ENCODE results near the gene BCAS3. TPM values are rescaled to one million over a fixed set of nuclear protein-coding genes. Genes with fewer than 3 reads are reported as not detected.
A peak's percentile ranks its signal among the peaks of the same experiment; 100 is the strongest.
"Not testable (repeated sequence)": the region's sequence is repeated elsewhere in the genome, so short reads cannot be mapped to it uniquely, and the experiment has no call there.

The BCAS3 gene
- polyA plus RNA-seq, 1 donor from 2014 or later = 23.2 TPM

DNA sequence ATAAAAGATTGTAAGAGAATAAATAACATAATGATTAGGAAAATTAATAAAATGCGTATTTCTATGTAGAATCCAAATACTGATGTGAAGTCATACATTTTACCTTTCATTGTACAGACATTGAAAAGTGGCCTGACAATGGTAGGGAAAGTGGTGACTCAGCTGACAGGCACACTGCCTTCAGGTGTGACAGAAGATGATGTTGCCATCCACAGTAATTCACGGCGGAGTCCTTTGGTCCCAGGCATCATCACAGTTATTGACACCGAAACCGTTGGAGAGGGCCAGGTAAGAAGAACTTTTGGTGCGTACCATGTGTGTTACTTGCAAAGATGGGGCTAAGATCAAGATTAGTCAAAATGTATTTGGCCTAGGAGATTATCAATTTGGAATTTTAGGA, 232.8 kb downstream of the BCAS3 start:
- Mint-ChIP-seq H3K27ac (no peak overlapping the region), H3K36me3 (peaks cover 17% of the 10 kb centered on the region), H3K4me3 (no peak overlapping the region), H3K4me1 (no peaks in the 10 kb centered on the region), H3K27me3 (no peaks in the 10 kb centered on the region), H3K9me3 (peaks cover 0 to 4% (median 0%) of the 10 kb centered on the region in 3 donors)

DNA sequence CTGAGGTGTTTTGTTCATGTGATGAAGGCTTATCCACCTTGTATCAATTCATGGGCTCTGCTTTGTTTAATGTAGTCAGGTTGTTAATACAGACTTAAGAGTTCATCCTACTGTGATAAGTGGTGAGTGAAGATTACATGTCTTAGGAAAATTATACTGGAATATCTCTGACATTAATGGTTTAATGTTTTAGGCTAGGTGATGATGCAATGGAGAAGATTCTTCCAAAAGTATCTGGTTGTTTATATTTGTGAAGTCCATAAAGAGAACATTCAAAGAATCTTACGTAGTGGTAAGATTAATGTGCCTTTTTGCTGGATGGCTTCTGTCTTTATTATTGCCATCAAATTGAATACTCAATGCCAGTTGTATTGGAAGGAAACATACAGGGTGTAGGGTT, 236.4 kb downstream of the BCAS3 start:
- peaks cover 0 to 8% (median 5%) of the 10 kb centered on the region in 3 donors for H3K9me3 Mint-ChIP-seq
- H3K36me3 Mint-ChIP-seq = peaks cover 19% of the 10 kb centered on the region
- no peak overlapping the region for H3K4me3 Mint-ChIP-seq
- H3K27me3 Mint-ChIP-seq = no peaks in the 10 kb centered on the region
- no peaks in the 10 kb centered on the region for H3K4me1 Mint-ChIP-seq
- no peak overlapping the region for H3K27ac Mint-ChIP-seq

DNA sequence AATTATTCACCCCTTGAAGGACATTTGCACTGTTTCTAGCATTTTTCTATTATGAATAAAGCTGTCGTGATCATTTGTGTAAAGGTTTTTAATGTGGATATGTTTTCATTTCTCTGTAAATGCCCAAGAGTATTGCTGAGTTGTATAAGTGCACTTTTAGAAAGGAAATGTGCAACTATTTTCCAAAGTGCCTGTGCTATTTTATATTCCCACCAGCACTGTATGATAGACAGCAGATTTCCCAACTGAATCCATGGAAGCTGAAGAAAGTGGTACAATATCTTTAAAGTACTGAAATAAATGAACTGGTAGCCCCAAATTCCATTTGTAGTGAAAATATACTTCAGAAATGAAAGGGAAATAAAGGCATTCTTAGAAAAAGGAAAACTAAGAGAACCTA, 238.4 kb downstream of the BCAS3 start:
- no peak overlapping the region for H3K27ac Mint-ChIP-seq
- H3K4me3 Mint-ChIP-seq = no peak overlapping the region
- peaks cover 0 to 9% (median 8%) of the 10 kb centered on the region in 3 donors for H3K9me3 Mint-ChIP-seq
- H3K4me1 Mint-ChIP-seq = no peaks in the 10 kb centered on the region
- no peaks in the 10 kb centered on the region for H3K27me3 Mint-ChIP-seq
- H3K36me3 Mint-ChIP-seq = peaks cover 16% of the 10 kb centered on the region

DNA sequence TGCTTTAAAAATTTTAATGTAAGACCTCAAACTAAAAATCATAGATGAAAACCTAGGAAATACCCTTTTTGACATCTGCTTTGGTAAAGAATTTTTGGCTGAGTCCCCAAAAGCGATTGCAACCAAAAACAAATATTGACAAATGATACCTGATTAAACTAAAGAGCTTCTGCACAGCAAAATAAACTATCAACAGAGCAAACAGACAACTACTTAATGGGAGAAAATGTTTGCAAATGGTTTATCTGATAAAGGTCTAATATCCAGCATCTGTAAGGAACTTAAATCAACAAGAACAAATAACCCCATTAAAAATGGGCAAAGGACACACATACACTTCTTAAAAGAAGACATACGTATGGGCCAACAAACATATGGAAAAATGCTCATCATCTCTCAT, 242.5 kb downstream of the BCAS3 start:
- Mint-ChIP-seq H3K27me3 (no peaks in the 10 kb centered on the region), H3K9me3 (peaks cover 0 to 9% (median 8%) of the 10 kb centered on the region in 3 donors), H3K4me3 (no peak overlapping the region), H3K36me3 (peaks cover 11% of the 10 kb centered on the region), H3K4me1 (no peaks in the 10 kb centered on the region), H3K27ac (no peak overlapping the region)

DNA sequence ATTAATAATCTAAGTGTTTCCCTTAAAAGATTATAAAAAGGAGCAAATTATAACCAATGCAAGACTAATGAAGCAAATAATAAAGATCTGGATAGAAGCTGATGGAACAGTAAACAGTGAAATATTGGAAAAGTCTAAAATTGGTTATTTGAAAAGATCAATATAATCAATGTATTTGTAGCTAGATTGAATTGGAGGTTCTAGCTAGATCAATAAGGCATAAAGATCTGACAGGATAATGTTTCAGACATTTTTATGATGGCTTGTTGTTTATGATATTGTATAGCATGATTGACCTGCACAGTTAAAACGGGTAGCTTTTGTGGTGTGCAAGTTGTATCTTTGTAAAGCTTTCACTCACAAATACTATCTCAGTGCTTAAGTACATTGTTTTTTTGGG, 245.3 kb downstream of the BCAS3 start:
- Mint-ChIP-seq H3K4me1 (no peaks in the 10 kb centered on the region), H3K4me3 (no peak overlapping the region), H3K27ac (no peak overlapping the region), H3K27me3 (no peaks in the 10 kb centered on the region), H3K36me3 (peaks cover 4% of the 10 kb centered on the region), H3K9me3 (peaks cover 0 to 4% (median 0%) of the 10 kb centered on the region in 3 donors)

DNA sequence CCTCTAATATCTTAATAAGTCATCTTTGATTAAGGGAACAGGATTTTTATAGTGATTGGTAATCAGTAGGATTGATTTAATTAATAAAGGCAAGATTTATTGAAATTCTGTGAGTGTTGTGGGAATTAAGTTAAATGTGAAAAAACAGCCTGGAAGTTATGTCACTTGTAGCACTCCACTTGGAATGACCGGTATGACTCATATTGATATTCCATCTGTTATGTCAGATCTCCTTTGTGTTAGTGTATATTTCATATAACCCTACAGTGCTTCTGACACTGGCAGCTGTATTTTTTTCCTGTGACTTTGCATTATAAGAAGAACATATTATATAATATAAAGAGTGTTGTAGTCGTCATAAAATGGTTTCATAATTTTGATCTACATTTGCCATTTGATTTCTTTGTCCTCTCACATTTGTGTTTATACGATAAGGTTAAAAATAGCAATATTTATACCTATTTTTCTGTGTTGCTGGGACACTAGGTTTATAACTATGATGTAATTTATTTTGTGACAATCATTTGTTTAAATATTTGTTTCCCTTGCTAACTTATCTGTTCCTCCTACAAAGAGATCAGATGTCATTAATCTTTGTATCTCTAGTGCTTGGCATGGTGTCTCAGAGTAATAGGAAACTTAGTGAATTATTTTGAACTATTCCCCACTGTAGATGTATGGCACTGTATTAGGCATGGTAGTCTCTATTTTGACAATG, 249.0 kb downstream of the BCAS3 start:
- no peak overlapping the region for H3K27ac Mint-ChIP-seq
- no peaks in the 10 kb centered on the region for H3K9me3 Mint-ChIP-seq
- no peak overlapping the region for H3K4me3 Mint-ChIP-seq
- no peaks in the 10 kb centered on the region for H3K4me1 Mint-ChIP-seq
- H3K27me3 Mint-ChIP-seq = no peaks in the 10 kb centered on the region
- no peaks in the 10 kb centered on the region for H3K36me3 Mint-ChIP-seq

DNA sequence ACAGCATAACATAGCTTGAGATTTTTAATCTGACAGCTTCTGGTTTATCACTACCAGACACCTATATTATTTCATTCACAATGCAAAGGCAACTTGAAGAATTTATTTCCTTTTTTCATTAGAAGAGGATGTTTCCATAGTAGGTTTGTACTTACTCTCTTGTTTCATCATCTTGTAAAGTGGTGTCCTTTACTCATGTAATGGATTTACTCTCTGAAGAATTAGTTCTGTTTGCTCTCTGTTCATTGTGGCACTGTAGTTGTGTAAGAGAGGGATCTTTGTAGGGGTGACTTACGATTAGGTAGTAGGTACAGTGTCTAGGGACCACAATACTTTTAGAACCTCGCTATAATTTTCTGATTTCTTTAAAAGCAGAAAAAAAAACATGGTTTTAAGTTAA, 256.1 kb downstream of the BCAS3 start:
- H3K36me3 Mint-ChIP-seq = peaks cover 4% of the 10 kb centered on the region
- no peak overlapping the region for H3K4me3 Mint-ChIP-seq
- no peaks in the 10 kb centered on the region for H3K27me3 Mint-ChIP-seq
- no peak overlapping the region for H3K27ac Mint-ChIP-seq
- no peaks in the 10 kb centered on the region for H3K9me3 Mint-ChIP-seq
- no peaks in the 10 kb centered on the region for H3K4me1 Mint-ChIP-seq

DNA sequence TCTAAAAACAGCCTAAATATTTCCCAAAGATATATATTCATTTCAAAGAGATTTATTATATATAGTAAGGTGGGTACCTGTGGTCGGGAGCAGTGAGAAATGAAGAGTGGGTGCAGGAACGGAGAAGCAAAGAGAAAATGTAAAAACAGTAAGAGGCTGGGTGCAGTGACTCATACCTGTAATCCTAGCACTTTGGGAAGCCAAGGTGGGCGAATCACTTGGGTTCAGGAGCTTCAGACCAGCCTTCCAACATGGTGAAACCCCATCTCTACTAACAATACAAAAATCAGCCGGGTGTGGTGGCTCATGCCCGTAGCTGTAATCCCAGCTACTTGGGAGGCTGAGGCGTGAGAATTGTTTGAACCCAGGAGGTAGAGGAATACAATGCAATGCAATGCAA, 257.1 kb downstream of the BCAS3 start:
- no peaks in the 10 kb centered on the region for H3K9me3 Mint-ChIP-seq
- no peaks in the 10 kb centered on the region for H3K27me3 Mint-ChIP-seq
- H3K4me3 Mint-ChIP-seq = no peak overlapping the region
- H3K27ac Mint-ChIP-seq = no peak overlapping the region
- H3K36me3 Mint-ChIP-seq = peaks cover 4% of the 10 kb centered on the region
- H3K4me1 Mint-ChIP-seq = no peaks in the 10 kb centered on the region

DNA sequence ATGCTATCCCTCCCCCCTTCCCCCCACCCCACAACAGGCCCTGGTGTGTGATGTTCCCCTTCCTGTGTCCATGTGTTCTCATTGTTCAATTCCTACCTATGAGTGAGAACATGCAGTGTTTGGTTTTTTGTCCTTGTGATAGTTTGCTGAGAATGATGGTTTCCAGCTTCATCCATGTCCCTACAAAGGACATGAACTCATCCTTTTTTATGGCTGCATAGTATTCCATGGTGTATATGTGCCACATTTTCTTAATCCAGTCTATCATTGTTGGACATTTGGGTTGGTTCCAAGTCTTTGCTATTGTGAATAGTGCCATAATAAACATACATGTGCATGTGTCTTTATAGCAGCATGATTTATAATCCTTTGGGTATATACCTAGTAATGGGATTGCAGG, 258.3 kb downstream of the BCAS3 start:
- not testable (repeated sequence) for H3K27ac Mint-ChIP-seq, H3K4me3 Mint-ChIP-seq, H3K36me3 Mint-ChIP-seq, H3K27me3 Mint-ChIP-seq, H3K9me3 Mint-ChIP-seq, H3K4me1 Mint-ChIP-seq

DNA sequence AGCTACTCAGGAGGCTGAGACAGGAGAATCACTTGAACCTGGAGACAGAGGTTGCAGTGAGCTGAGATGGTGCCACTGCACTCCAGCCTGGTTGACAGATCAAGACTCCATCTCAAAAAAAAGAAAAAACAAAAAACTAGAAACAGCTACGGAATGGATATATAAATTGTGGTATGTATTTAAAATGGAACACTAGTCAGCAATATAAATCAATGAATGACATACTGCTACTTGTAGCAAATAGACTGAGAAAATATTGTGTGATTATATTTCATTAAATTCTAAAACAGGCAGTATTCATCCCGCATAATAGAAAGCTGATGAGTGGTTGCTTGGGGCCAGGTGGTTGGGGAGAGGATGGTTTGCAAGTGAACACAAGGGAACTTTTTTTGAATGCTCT, 261.7 kb downstream of the BCAS3 start:
- Mint-ChIP-seq H3K27ac (peak overlapping the region in 1 of 3 donors; percentile 12), H3K4me3 (no peak overlapping the region), H3K27me3 (no peaks in the 10 kb centered on the region), H3K9me3 (no peaks in the 10 kb centered on the region), H3K36me3 (peaks cover 6% of the 10 kb centered on the region), H3K4me1 (no peaks in the 10 kb centered on the region)

DNA sequence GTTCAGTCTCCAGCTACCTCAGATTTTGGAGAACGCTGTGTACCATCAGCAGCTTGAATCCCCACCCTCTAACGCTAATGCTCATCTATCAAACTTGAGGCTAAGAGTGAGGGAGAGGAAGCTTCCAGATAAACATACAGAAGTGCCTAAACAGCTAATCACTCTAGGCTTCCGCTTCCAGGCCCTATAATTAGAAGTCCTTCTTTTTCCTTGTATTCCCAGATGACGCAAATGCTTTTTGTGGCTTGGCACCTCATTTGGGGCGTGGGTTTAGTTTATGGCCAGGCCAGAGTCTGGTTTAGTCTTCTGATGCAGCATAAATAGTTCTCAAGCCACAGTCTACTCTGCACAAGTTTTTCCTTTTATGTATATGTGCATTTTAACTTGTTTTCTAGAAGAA, 263.4 kb downstream of the BCAS3 start:
- H3K4me3 Mint-ChIP-seq = no peak overlapping the region
- no peak overlapping the region for H3K27ac Mint-ChIP-seq
- H3K4me1 Mint-ChIP-seq = no peaks in the 10 kb centered on the region
- peaks cover 6% of the 10 kb centered on the region for H3K36me3 Mint-ChIP-seq
- H3K27me3 Mint-ChIP-seq = no peaks in the 10 kb centered on the region
- peaks cover 0 to 2% (median 0%) of the 10 kb centered on the region in 3 donors for H3K9me3 Mint-ChIP-seq

DNA sequence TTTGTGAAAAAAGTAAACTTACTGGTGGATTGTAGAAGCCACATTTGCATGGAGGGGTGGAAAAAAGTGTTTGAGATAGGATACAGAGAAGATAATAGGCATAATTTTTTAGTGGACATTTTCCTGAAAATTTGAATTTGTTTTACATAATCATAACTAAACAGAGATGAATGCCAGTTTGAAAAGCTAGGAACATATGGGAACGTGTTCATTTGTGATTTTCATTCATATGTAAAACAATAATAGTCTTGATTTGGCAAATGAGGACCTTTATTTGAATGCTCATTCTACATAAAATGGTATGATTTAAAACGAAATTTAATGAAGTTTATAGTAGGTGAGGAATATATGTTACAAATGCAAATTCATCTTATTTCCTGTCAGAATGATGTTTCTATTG, 263.9 kb downstream of the BCAS3 start:
- Mint-ChIP-seq H3K9me3 (peaks cover 0 to 2% (median 0%) of the 10 kb centered on the region in 3 donors), H3K36me3 (peaks cover 9% of the 10 kb centered on the region), H3K4me1 (no peaks in the 10 kb centered on the region)

DNA sequence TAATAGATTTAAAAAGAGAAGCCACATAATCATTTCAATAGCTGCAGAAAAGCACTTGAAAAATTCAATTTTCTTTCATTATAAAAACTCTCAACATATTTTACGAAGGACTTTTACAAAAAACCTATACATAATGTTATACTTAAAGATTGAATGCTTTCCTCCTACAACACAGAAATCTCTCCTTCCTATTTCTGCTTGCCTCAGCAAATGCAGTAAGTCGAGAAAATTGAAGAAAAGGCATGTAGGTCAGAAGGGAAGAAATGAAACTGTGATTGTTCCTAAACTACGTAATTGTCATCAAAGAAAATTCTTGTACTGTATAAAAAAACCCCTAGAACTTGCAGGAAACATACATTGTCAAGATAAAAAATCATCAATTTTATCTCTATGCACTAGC, 267.1 kb downstream of the BCAS3 start:
- peaks cover 8% of the 10 kb centered on the region for H3K36me3 Mint-ChIP-seq
- H3K27ac Mint-ChIP-seq = no peak overlapping the region
- no peak overlapping the region for H3K4me3 Mint-ChIP-seq
- no peaks in the 10 kb centered on the region for H3K4me1 Mint-ChIP-seq
- no peaks in the 10 kb centered on the region for H3K27me3 Mint-ChIP-seq
- H3K9me3 Mint-ChIP-seq = peaks cover 0 to 2% (median 0%) of the 10 kb centered on the region in 3 donors

More for the DNA sequence above, 263.9 kb downstream of the BCAS3 start:
- no peak overlapping the region for H3K4me3 Mint-ChIP-seq
- H3K27ac Mint-ChIP-seq = no peak overlapping the region
- no peaks in the 10 kb centered on the region for H3K27me3 Mint-ChIP-seq

DNA sequence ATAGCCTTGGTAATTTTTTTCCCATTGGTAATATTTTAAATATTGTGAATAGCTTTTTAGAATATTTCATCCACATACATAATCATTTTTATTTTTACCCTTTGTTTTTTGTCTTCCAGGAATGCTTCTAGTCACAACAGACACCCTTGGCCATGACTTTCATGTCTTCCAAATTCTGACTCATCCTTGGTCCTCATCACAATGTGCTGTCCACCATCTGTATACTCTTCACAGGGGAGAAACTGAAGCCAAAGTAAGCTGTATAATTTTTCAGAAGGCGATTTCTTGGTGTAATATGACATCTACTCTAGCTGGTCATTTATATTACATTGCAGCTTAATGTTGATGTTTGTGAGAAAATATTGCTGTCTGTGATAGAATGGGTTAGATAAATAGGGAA, 269.4 kb downstream of the BCAS3 start:
- Mint-ChIP-seq H3K4me3 (no peak overlapping the region), H3K4me1 (no peaks in the 10 kb centered on the region), H3K36me3 (peaks cover 6% of the 10 kb centered on the region), H3K9me3 (peaks cover 0 to 2% (median 0%) of the 10 kb centered on the region in 3 donors), H3K27me3 (no peaks in the 10 kb centered on the region), H3K27ac (no peak overlapping the region)

DNA sequence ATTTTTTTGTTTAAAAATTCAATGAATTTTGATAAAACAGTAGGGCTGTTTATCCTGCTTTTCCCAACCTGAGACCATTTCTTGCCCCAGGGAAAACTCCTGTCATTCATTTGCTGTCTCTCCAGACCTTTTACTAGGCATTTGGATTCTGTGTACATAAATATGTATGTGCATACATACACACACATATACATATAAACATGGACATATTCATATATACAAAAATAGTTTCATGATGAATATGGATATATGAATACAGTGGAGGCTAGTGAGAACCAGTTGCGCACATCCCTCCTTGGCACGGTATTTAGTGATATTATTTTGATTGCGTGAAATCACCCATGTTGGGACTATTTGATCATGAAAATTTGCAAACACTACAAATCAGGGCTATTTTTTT, 269.9 kb downstream of the BCAS3 start:
- Mint-ChIP-seq H3K36me3 (peaks cover 6% of the 10 kb centered on the region), H3K27ac (no peak overlapping the region), H3K4me1 (no peaks in the 10 kb centered on the region), H3K9me3 (peaks cover 0 to 2% (median 0%) of the 10 kb centered on the region in 3 donors), H3K27me3 (no peaks in the 10 kb centered on the region), H3K4me3 (no peak overlapping the region)

DNA sequence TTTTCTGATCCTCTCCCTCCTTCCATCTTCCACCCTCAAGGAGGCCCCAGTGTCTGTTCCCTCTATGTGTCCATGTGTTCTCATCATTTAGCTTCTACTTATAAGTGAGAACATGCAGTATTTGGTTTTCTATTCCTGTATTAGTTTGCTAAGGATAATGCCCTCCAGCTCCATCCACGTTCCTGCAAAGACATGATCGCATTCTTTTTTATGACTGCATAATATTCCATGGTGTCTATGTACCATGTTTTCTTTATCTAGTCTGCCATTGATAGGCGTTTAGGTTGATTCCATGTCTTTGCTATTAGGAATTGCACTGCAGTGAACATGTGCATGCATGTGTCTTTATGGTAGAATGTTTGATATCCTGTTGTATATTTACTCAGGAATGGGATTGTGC, 275.1 kb downstream of the BCAS3 start:
- H3K27me3 Mint-ChIP-seq = no peaks in the 10 kb centered on the region
- peaks cover 0 to 7% (median 0%) of the 10 kb centered on the region in 3 donors for H3K9me3 Mint-ChIP-seq
- peaks cover 8% of the 10 kb centered on the region for H3K36me3 Mint-ChIP-seq
- H3K4me3 Mint-ChIP-seq = no peak overlapping the region
- H3K4me1 Mint-ChIP-seq = peaks cover 0 to 2% (median 0%) of the 10 kb centered on the region in 3 donors
- H3K27ac Mint-ChIP-seq = no peak overlapping the region
